WTC11 (cell line): ENCODE results near the gene PAPPA2. TPM values are rescaled to one million over a fixed set of nuclear protein-coding genes. Genes with fewer than 3 reads are reported as not detected.

Experiments
- ATAC-seq: fragments of 200-7000 bp; cut with Tn5 transposase; 2 replicates; pipeline ENCODE4 v1.10.0; 2021; ENCODE audit warnings: mild to moderate bottlenecking, moderate library complexity
- CTCF ChIA-PET: fragments of 300-600 bp; sonication (Branson Sonifier 250); formaldehyde crosslinking; loops from one replicate; lab custom pipeline; 2021; ENCODE audit warnings: antibody characterized with exemption; lab: Charles Lee
- POLR2A ChIA-PET: fragments of 350-600 bp; sonication (Branson Sonifier 250); formaldehyde crosslinking; loops from one replicate; lab custom pipeline; 2021; ENCODE audit warnings: antibody characterized with exemption; lab: Charles Lee
- DNase-seq: peaks from one replicate; pipeline ENCODE4 v3.0.0; 2021; ENCODE audit warnings: low spot score
- H3K27ac Mint-ChIP-seq: 2 replicates; pipeline ENCODE4 v1.8.0; 2021; ENCODE audit warnings: mixed read lengths
- H3K27me3 Mint-ChIP-seq: 2 replicates; pipeline ENCODE4 v1.8.0; 2021; ENCODE audit warnings: low read depth, mild to moderate bottlenecking, moderate library complexity, mixed read lengths
- H3K36me3 Mint-ChIP-seq: 2 replicates; pipeline ENCODE4 v1.8.0; 2021; ENCODE audit warnings: mixed read lengths
- H3K4me1 Mint-ChIP-seq: 2 replicates; pipeline ENCODE4 v1.8.0; 2022; ENCODE audit warnings: mixed read lengths
- H3K4me3 Mint-ChIP-seq: 2 replicates; pipeline ENCODE4 v1.8.0; 2021; ENCODE audit warnings: mild to moderate bottlenecking, moderate library complexity, mixed read lengths
- H3K9me3 Mint-ChIP-seq: 2 replicates; pipeline ENCODE4 v1.8.0; 2021; ENCODE audit warnings: mixed read lengths
- ATF1 ChIP-seq: sonication (generic); formaldehyde crosslinking; IDR thresholded peaks from 2 replicates; pipeline ENCODE4 v1.8.1; 2023; ENCODE audit warnings: mild to moderate bottlenecking, moderate library complexity, missing genetic modification reagents
- CREM ChIP-seq: sonication (generic); formaldehyde crosslinking; IDR thresholded peaks from 2 replicates; pipeline ENCODE4 v1.8.1; 2022; ENCODE audit warnings: mild to moderate bottlenecking, missing genetic modification reagents, moderate library complexity
- GABPB1 ChIP-seq: sonication (generic); formaldehyde crosslinking; IDR thresholded peaks from 2 replicates; pipeline ENCODE4 v1.8.1; 2023; ENCODE audit warnings: mild to moderate bottlenecking, missing genetic modification reagents
- HMGA2 ChIP-seq: fragments of 250-450 bp; sonication (Bioruptor Pico); IDR thresholded peaks from 2 replicates; pipeline ENCODE4 v1.4.0; 2021; ENCODE audit warnings: mild to moderate bottlenecking, moderate library complexity
- HMGXB4 ChIP-seq: sonication (generic); formaldehyde crosslinking; IDR thresholded peaks from 2 replicates; pipeline ENCODE4 v1.8.1; 2023; ENCODE audit warnings: mild to moderate bottlenecking, moderate library complexity, missing genetic modification reagents
- NFE2L1 ChIP-seq: sonication (generic); formaldehyde crosslinking; IDR thresholded peaks from 2 replicates; pipeline ENCODE4 v1.8.1; 2023; ENCODE audit warnings: missing genetic modification reagents
- SMAD3 ChIP-seq: sonication (generic); formaldehyde crosslinking; IDR thresholded peaks from 2 replicates; pipeline ENCODE4 v1.8.0; 2022; ENCODE audit warnings: missing genetic modification reagents, mild to moderate bottlenecking, borderline replicate concordance
- TEAD4 ChIP-seq: sonication (generic); formaldehyde crosslinking; IDR thresholded peaks from 2 replicates; pipeline ENCODE4 v1.8.0; 2022; ENCODE audit warnings: mild to moderate bottlenecking, missing genetic modification reagents
- ZNF317 ChIP-seq: sonication (generic); formaldehyde crosslinking; IDR thresholded peaks from 2 replicates; pipeline ENCODE4 v1.8.1; 2023; ENCODE audit warnings: low read depth, mild to moderate bottlenecking, moderate library complexity, missing genetic modification reagents, borderline replicate concordance
- total RNA-seq: library from RNA; stranded (reverse); gene quantifications from 3 replicates; pipeline ENCODE4 v1.2.3, GENCODE V29; 2021
- TF ChIP-seq, protein P1 (sequence below): sonication (generic); formaldehyde crosslinking; conservative IDR thresholded peaks from 2 replicates; pipeline ENCODE4 v1.8.1; 2022; ENCODE audit warnings: mild to moderate bottlenecking, missing genetic modification reagents
- TF ChIP-seq, protein P2 (sequence below): sonication (generic); formaldehyde crosslinking; IDR thresholded peaks from 2 replicates; pipeline ENCODE4 v1.8.1; 2022; ENCODE audit warnings: mild to moderate bottlenecking, missing genetic modification reagents, moderate library complexity, borderline replicate concordance
- TF ChIP-seq, protein P3 (sequence below): fragments of 250-450 bp; sonication (Bioruptor Pico); IDR thresholded peaks from 2 replicates; pipeline ENCODE4 v1.9.0; 2021; ENCODE audit warnings: moderate library complexity, mild to moderate bottlenecking, inconsistent platforms, borderline replicate concordance

The PAPPA2 gene
- total RNA-seq, 1 experiment from 2014 or later = 0.74 TPM

- H3K9me3 Mint-ChIP-seq = peaks cover 7% of the 10 kb centered on the region; the same call in 1 of the 2 replicates
- ATAC-seq = no peak
- peaks cover 12% of the 10 kb centered on the region for H3K4me1 Mint-ChIP-seq
- H3K4me3 Mint-ChIP-seq = no peak overlapping the region
- no peak overlapping the region for H3K27ac Mint-ChIP-seq
- no peaks in the 10 kb centered on the region for H3K27me3 Mint-ChIP-seq
- H3K36me3 Mint-ChIP-seq = no peaks in the 10 kb centered on the region
- DNase-seq = no peak
- TF ChIP-seq CREM = no peak
- CTCF ChIA-PET = no interaction called here
- POLR2A ChIA-PET = no interaction called here
These were observed 79.4 kb downstream of the PAPPA2 start for GRCh38 chr1:176542352-176542751.

DNA sequence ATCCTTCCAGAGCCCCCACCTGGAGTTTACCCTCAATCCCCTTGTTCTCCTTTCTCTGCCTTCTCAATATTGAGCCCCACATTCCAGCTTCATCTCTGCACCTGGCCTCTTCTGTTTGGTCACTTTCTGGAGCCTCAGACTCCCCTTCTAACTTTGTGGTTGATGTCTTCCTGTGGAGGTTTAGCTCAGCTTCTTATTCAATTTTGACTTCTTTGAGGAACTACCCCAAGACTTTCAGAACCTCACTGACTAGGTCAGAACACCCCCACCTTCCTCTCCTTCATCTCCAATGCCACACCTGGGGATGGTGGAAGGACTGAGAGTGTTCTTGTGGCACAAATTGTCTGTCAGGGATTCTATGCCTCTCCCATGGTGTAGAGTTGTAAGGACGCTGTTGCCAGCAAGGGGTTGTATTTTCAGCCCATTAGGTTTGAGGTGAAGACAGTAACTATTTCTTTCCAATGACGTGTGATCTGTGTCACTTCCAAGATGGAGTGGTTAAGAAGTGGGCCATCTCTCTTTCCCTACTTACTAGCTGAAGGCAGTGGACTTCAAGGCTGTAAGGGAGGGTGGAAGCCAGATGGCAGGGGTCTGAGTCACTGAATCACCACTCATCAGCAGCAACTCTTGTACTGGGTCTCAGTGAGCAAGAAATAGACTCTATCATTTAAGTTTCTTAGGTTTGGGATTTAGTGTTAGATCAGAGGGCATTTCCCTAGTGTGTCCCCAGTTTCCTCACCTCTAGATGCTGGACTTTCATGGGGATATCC, 80.6 kb downstream of the PAPPA2 start:
- no peak overlapping the region for H3K4me3 Mint-ChIP-seq
- ChIA-PET POLR2A (no interaction called here), CTCF (no interaction called here)
- H3K4me1 Mint-ChIP-seq = peaks cover 12% of the 10 kb centered on the region
- no peaks in the 10 kb centered on the region for H3K27me3 Mint-ChIP-seq
- H3K36me3 Mint-ChIP-seq = no peaks in the 10 kb centered on the region
- ATAC-seq (no peak), DNase-seq (no peak)
- no peak for TF ChIP-seq HMGXB4
- TF ChIP-seq, protein P1, sequence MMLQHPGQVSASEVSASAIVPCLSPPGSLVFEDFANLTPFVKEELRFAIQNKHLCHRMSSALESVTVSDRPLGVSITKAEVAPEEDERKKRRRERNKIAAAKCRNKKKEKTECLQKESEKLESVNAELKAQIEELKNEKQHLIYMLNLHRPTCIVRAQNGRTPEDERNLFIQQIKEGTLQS (CRISPR knock-in tag) = no peak
- TF ChIP-seq CREM = no peak
- peaks cover 7% of the 10 kb centered on the region; the same call in 1 of the 2 replicates for H3K9me3 Mint-ChIP-seq
- no peak overlapping the region for H3K27ac Mint-ChIP-seq

GRCh38 chr1:176545034-176545639, 82.2 kb downstream of the PAPPA2 start:
- H3K27me3 Mint-ChIP-seq = no peaks in the 10 kb centered on the region
- TF ChIP-seq GABPB1 (CRISPR knock-in tag) (no peak), NFE2L1 (no peak), ZNF317 (no peak), SMAD3 (CRISPR knock-in tag) (no peak), HMGA2 (CRISPR knock-in tag) (no peak)
- TF ChIP-seq, protein P2, sequence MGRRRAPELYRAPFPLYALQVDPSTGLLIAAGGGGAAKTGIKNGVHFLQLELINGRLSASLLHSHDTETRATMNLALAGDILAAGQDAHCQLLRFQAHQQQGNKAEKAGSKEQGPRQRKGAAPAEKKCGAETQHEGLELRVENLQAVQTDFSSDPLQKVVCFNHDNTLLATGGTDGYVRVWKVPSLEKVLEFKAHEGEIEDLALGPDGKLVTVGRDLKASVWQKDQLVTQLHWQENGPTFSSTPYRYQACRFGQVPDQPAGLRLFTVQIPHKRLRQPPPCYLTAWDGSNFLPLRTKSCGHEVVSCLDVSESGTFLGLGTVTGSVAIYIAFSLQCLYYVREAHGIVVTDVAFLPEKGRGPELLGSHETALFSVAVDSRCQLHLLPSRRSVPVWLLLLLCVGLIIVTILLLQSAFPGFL (CRISPR knock-in tag) = no peak
- TF ChIP-seq, protein P3, sequence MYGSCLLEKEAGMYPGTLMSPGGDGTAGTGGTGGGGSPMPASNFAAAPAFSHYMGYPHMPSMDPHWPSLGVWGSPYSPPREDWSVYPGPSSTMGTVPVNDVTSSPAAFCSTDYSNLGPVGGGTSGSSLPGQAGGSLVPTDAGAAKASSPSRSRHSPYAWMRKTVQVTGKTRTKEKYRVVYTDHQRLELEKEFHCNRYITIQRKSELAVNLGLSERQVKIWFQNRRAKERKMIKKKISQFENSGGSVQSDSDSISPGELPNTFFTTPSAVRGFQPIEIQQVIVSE = no peak
- H3K4me3 Mint-ChIP-seq = no peak overlapping the region
- H3K36me3 Mint-ChIP-seq = no peaks in the 10 kb centered on the region
- DNase-seq = no peak
- H3K27ac Mint-ChIP-seq = no peak overlapping the region
- H3K9me3 Mint-ChIP-seq = peaks cover 7% of the 10 kb centered on the region; the same call in 1 of the 2 replicates
- H3K4me1 Mint-ChIP-seq = peaks cover 12% of the 10 kb centered on the region
- CTCF ChIA-PET = interaction anchor here (1.3 kb wide), 1 partner anchor 147 kb away, joined by 3 read pairs; no protein-coding TSS in a partner anchor
- ATAC-seq = peak; percentile 82
- POLR2A ChIA-PET = no interaction called here

- ATAC-seq (no peak), DNase-seq (no peak)
- Mint-ChIP-seq H3K9me3 (peaks cover 7% of the 10 kb centered on the region; the same call in 1 of the 2 replicates), H3K36me3 (no peaks in the 10 kb centered on the region), H3K4me3 (no peak overlapping the region), H3K27me3 (peaks cover 7% of the 10 kb centered on the region; the same call in 1 of the 2 replicates), H3K4me1 (peaks cover 27% of the 10 kb centered on the region), H3K27ac (no peak overlapping the region)
- POLR2A ChIA-PET = no interaction called here
- TF ChIP-seq TEAD4 (CRISPR knock-in tag) (no peak), ATF1 (CRISPR knock-in tag) (no peak)
- CTCF ChIA-PET = no interaction called here
These were observed 83.8 kb downstream of the PAPPA2 start for GRCh38 chr1:176546825-176547224.
